NB4 (cell line): Measurements from ENCODE around the gene TMEM156.

Experiments
- CTCF ChIP-seq: IDR thresholded peaks from one replicate; pipeline ENCODE4 v1.5.1; 2012; ENCODE audit warnings: low read depth, low read length
- POLR2A ChIP-seq: IDR thresholded peaks from 2 replicates; pipeline ENCODE4 v1.6.1; 2011; ENCODE audit warnings: mild to moderate bottlenecking; ENCODE audit not compliant: insufficient read length; ENCODE audit errors: extremely low read depth

GRCh38 chr4:39051492-39051891 is 19.3 kb upstream of the TMEM156 start:
- no peak for TF ChIP-seq POLR2A
- no peak for TF ChIP-seq CTCF
